ENCODE measurements around the gene MAP7.

MAP7 gene

GRCh38 chr6:136420853-136421252 lies 129.4 kb downstream of the MAP7 start:
- Histone ChIP-seq H3K4me3 (ENCODE audit: low read depth, low read length) (no peak overlapping the region), H3K27ac (no peak overlapping the region), H3K27me3 (ENCODE audit: insufficient read depth, low read depth, severe bottlenecking) (no peaks in the 10 kb centered on the region), H3K36me3 (no peaks in the 10 kb centered on the region), H3K9me3 (ENCODE audit: severe bottlenecking) (no peaks in the 10 kb centered on the region)
- no peak for DNase-seq
- no peak for TF ChIP-seq CTCF (IDR thresholded peaks at IDR 0.05; ENCODE audit: low read depth, low read length)

- no peak overlapping the region for H3K27ac ChIP-seq
- H3K36me3 ChIP-seq: no peaks in the 10 kb centered on the region
- no peak for TF ChIP-seq CTCF (IDR thresholded peaks at IDR 0.05; ENCODE audit: low read depth, low read length)
- H3K4me3 ChIP-seq (ENCODE audit: low read depth, low read length): no peak overlapping the region
- no peaks in the 10 kb centered on the region for H3K27me3 ChIP-seq (ENCODE audit: insufficient read depth, low read depth, severe bottlenecking)
- no peak for DNase-seq
- H3K9me3 ChIP-seq (ENCODE audit: severe bottlenecking): no peaks in the 10 kb centered on the region
Observed at GRCh38 chr6:136415351-136416007, 134.7 kb downstream of the MAP7 start.

- no peaks in the 10 kb centered on the region for H3K9me3 ChIP-seq (ENCODE audit: severe bottlenecking)
- H3K27me3 ChIP-seq (ENCODE audit: insufficient read depth, low read depth, severe bottlenecking): no peaks in the 10 kb centered on the region
- H3K27ac ChIP-seq: no peak overlapping the region
- TF ChIP-seq CTCF (IDR thresholded peaks at IDR 0.05; ENCODE audit: low read depth, low read length): no peak
- H3K36me3 ChIP-seq: no peaks in the 10 kb centered on the region
- H3K4me3 ChIP-seq (ENCODE audit: low read depth, low read length): no peak overlapping the region
- no peak for DNase-seq
Observed at GRCh38 chr6:136412410-136412809, 137.8 kb downstream of the MAP7 start.

- Histone ChIP-seq H3K27ac (no peak overlapping the region), H3K36me3 (no peaks in the 10 kb centered on the region), H3K27me3 (ENCODE audit: insufficient read depth, low read depth, severe bottlenecking) (no peaks in the 10 kb centered on the region), H3K4me3 (ENCODE audit: low read depth, low read length) (no peak overlapping the region), H3K9me3 (ENCODE audit: severe bottlenecking) (no peaks in the 10 kb centered on the region)
- TF ChIP-seq CTCF (IDR thresholded peaks at IDR 0.05; ENCODE audit: low read depth, low read length): no peak
- DNase-seq: no peak
Observed at GRCh38 chr6:136411453-136412354, 138.5 kb downstream of the MAP7 start.

GRCh38 chr6:136411025-136411325 lies 139.2 kb downstream of the MAP7 start:
- no peak for DNase-seq
- no peaks in the 10 kb centered on the region for H3K27me3 ChIP-seq (ENCODE audit: insufficient read depth, low read depth, severe bottlenecking)
- TF ChIP-seq CTCF (IDR thresholded peaks at IDR 0.05; ENCODE audit: low read depth, low read length): no peak
- no peaks in the 10 kb centered on the region for H3K9me3 ChIP-seq (ENCODE audit: severe bottlenecking)
- H3K36me3 ChIP-seq: no peaks in the 10 kb centered on the region
- no peak overlapping the region for H3K4me3 ChIP-seq (ENCODE audit: low read depth, low read length)
- H3K27ac ChIP-seq: no peak overlapping the region

All from WERI-Rb-1 (cell line).